HUES6 (cell line): ENCODE measurements around the gene ROBO1.

ENCODE experiments used
- H3K27ac ChIP-seq: 2 replicates; pipeline ENCODE4 v1.7.0; 2013; ENCODE audit warnings: low read depth, mild to moderate bottlenecking, low read length, inconsistent platforms
- H3K27me3 ChIP-seq: 2 replicates; pipeline ENCODE4 v1.6.1; 2013; ENCODE audit warnings: low read length; ENCODE audit not compliant: control insufficient read depth, insufficient read depth
- H3K36me3 ChIP-seq: 2 replicates; pipeline ENCODE4 v1.6.1; 2013; ENCODE audit warnings: low read length; ENCODE audit not compliant: control insufficient read depth, insufficient read depth
- H3K4me1 ChIP-seq: 2 replicates; pipeline ENCODE4 v1.6.1; 2013; ENCODE audit warnings: low read length; ENCODE audit not compliant: control insufficient read depth, insufficient read depth
- H3K4me3 ChIP-seq: 2 replicates; pipeline ENCODE4 v1.5.1; 2013; ENCODE audit warnings: low read depth, low read length
- H3K9ac ChIP-seq: one replicate; pipeline ENCODE4 v1.6.1; 2013; ENCODE audit warnings: mild to moderate bottlenecking, low read length
- H3K9me3 ChIP-seq: 2 replicates; pipeline ENCODE4 v1.6.1; 2013; ENCODE audit warnings: low read depth, low read length; ENCODE audit not compliant: control insufficient read depth, insufficient read depth

Gene ROBO1

GRCh38 chr3:78991656-78992055, 776.1 kb downstream of the ROBO1 start:
- Histone ChIP-seq H3K4me3 (no peak overlapping the region), H3K9me3 (peaks cover 8% of the 10 kb centered on the region; the same call in 1 of the 2 replicates), H3K4me1 (peaks cover 33% of the 10 kb centered on the region), H3K27me3 (no peaks in the 10 kb centered on the region), H3K9ac (no peak overlapping the region), H3K27ac (no peak overlapping the region), H3K36me3 (0 out of 2 replicates have a peak, but pooled peaks cover 2% of the 10 kb centered on the region)

- H3K4me3 ChIP-seq: no peak overlapping the region
- no peaks in the 10 kb centered on the region for H3K27me3 ChIP-seq
- H3K9ac ChIP-seq: no peak overlapping the region
- 0 out of 2 replicates have a peak, but pooled peaks cover 2% of the 10 kb centered on the region for H3K36me3 ChIP-seq
- H3K9me3 ChIP-seq: peaks cover 8% of the 10 kb centered on the region; the same call in 1 of the 2 replicates
- no peak overlapping the region for H3K27ac ChIP-seq
- peaks cover 40% of the 10 kb centered on the region for H3K4me1 ChIP-seq
Observed at GRCh38 chr3:78990156-78990555, 777.6 kb downstream of the ROBO1 start.

- no peak overlapping the region for H3K9ac ChIP-seq
- peaks cover 23% of the 10 kb centered on the region for H3K4me1 ChIP-seq
- H3K27me3 ChIP-seq: no peaks in the 10 kb centered on the region
- no peak overlapping the region for H3K4me3 ChIP-seq
- H3K36me3 ChIP-seq: 0 out of 2 replicates have a peak, but pooled peaks cover 2% of the 10 kb centered on the region
- H3K27ac ChIP-seq: no peak overlapping the region
- H3K9me3 ChIP-seq: peaks cover 8% of the 10 kb centered on the region; the same call in 1 of the 2 replicates
Observed at GRCh38 chr3:78988324-78988723, 779.5 kb downstream of the ROBO1 start.

- Histone ChIP-seq H3K9me3 (peaks cover 7% of the 10 kb centered on the region), H3K4me3 (no peak overlapping the region), H3K27ac (no peak overlapping the region), H3K9ac (no peak overlapping the region), H3K4me1 (peaks cover 21% of the 10 kb centered on the region), H3K27me3 (no peaks in the 10 kb centered on the region), H3K36me3 (0 out of 2 replicates have a peak, but pooled peaks cover 2% of the 10 kb centered on the region)
Observed at GRCh38 chr3:78986416-78987101, 781.2 kb downstream of the ROBO1 start.

GRCh38 chr3:78985981-78986380, 781.8 kb downstream of the ROBO1 start:
- Histone ChIP-seq H3K9ac (no peak overlapping the region), H3K9me3 (peaks cover 4% of the 10 kb centered on the region; the same call in 1 of the 2 replicates), H3K4me3 (no peak overlapping the region), H3K4me1 (peaks cover 26% of the 10 kb centered on the region), H3K27me3 (no peaks in the 10 kb centered on the region), H3K27ac (no peak overlapping the region), H3K36me3 (no peaks in the 10 kb centered on the region)

GRCh38 chr3:78979028-78979427, 788.8 kb downstream of the ROBO1 start:
- H3K27ac ChIP-seq: 0 out of 2 replicates have a peak overlapping the region, but pooled peaks have one; percentile 4
- peaks cover 4% of the 10 kb centered on the region; the same call in 1 of the 2 replicates for H3K9me3 ChIP-seq
- no peak overlapping the region for H3K9ac ChIP-seq
- no peaks in the 10 kb centered on the region for H3K27me3 ChIP-seq
- H3K4me3 ChIP-seq: no peak overlapping the region
- peaks cover 52% of the 10 kb centered on the region for H3K4me1 ChIP-seq
- H3K36me3 ChIP-seq: no peaks in the 10 kb centered on the region

GRCh38 chr3:78978037-78978436, 789.8 kb downstream of the ROBO1 start:
- H3K9ac ChIP-seq: no peak overlapping the region
- H3K4me3 ChIP-seq: no peak overlapping the region
- no peaks in the 10 kb centered on the region for H3K36me3 ChIP-seq
- no peak overlapping the region for H3K27ac ChIP-seq
- H3K9me3 ChIP-seq: peaks cover 4% of the 10 kb centered on the region; the same call in 1 of the 2 replicates
- peaks cover 52% of the 10 kb centered on the region for H3K4me1 ChIP-seq
- no peaks in the 10 kb centered on the region for H3K27me3 ChIP-seq

GRCh38 chr3:78977073-78977472, 790.7 kb downstream of the ROBO1 start:
- Histone ChIP-seq H3K9me3 (no peaks in the 10 kb centered on the region), H3K36me3 (no peaks in the 10 kb centered on the region), H3K27me3 (no peaks in the 10 kb centered on the region), H3K4me1 (peaks cover 49% of the 10 kb centered on the region), H3K27ac (no peak overlapping the region), H3K4me3 (no peak overlapping the region), H3K9ac (no peak overlapping the region)

- Histone ChIP-seq H3K9me3 (no peaks in the 10 kb centered on the region), H3K4me1 (peaks cover 42% of the 10 kb centered on the region), H3K27ac (no peak overlapping the region), H3K9ac (no peak overlapping the region), H3K27me3 (no peaks in the 10 kb centered on the region), H3K4me3 (no peak overlapping the region), H3K36me3 (no peaks in the 10 kb centered on the region)
Observed at GRCh38 chr3:78976200-78976599, 791.6 kb downstream of the ROBO1 start.

- Histone ChIP-seq H3K4me3 (no peak overlapping the region), H3K27me3 (no peaks in the 10 kb centered on the region), H3K36me3 (no peaks in the 10 kb centered on the region), H3K27ac (no peak overlapping the region), H3K9me3 (no peaks in the 10 kb centered on the region), H3K9ac (no peak overlapping the region), H3K4me1 (peaks cover 34% of the 10 kb centered on the region)
Observed at GRCh38 chr3:78974181-78974790, 793.5 kb downstream of the ROBO1 start.

GRCh38 chr3:78972617-78973301, 795.0 kb downstream of the ROBO1 start:
- Histone ChIP-seq H3K27ac (no peak overlapping the region), H3K4me3 (no peak overlapping the region), H3K9me3 (no peaks in the 10 kb centered on the region), H3K9ac (no peak overlapping the region), H3K36me3 (no peaks in the 10 kb centered on the region), H3K4me1 (peaks cover 19% of the 10 kb centered on the region; the same call in 1 of the 2 replicates), H3K27me3 (no peaks in the 10 kb centered on the region)
